OCI-LY3 (cell line): ENCODE measurements around the gene MYO16.

Source experiments
- CTCF ChIP-seq: fragments of 200-600, 300-600 bp; sonication (generic); IDR thresholded peaks from 2 replicates; pipeline ENCODE4 v1.5.1; 2014; ENCODE audit warnings: antibody characterized with exemption, low read length, low read depth
- EZH2phosphoT487 ChIP-seq: fragments of 200-600 bp; shearing (Covaris generic); IDR thresholded peaks from 2 replicates; pipeline ENCODE4 v1.6.1; 2018; ENCODE audit warnings: antibody characterized with exemption, mixed run types, low read depth

DNA sequence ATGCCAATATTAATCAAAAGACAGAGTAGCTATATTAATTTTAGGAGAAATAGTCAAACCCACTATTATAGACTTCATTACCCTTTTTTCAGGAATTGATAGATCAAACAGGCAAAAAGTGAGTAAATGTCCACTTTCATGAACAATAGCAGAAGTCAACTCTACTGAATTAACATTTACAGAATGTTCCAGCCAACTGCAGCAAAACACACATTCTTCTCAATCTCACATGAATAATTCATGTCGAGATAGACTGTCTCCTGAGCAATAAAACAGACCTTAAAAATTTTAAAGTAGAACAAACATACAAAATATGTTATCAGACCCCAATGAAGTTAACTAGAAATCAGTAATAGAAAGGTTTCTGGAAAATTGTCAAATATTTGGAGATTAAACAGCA, 118.4 kb downstream of the MYO16 start:
- TF ChIP-seq CTCF, result no peak
- TF ChIP-seq EZH2phosphoT487, result no peak
